Measurements from ENCODE around the gene C10orf67.
"Not testable (repeated sequence)": the region's sequence is repeated elsewhere in the genome, so short reads cannot be mapped to it uniquely, and the experiment has no call there.

The C10orf67 gene

DNA sequence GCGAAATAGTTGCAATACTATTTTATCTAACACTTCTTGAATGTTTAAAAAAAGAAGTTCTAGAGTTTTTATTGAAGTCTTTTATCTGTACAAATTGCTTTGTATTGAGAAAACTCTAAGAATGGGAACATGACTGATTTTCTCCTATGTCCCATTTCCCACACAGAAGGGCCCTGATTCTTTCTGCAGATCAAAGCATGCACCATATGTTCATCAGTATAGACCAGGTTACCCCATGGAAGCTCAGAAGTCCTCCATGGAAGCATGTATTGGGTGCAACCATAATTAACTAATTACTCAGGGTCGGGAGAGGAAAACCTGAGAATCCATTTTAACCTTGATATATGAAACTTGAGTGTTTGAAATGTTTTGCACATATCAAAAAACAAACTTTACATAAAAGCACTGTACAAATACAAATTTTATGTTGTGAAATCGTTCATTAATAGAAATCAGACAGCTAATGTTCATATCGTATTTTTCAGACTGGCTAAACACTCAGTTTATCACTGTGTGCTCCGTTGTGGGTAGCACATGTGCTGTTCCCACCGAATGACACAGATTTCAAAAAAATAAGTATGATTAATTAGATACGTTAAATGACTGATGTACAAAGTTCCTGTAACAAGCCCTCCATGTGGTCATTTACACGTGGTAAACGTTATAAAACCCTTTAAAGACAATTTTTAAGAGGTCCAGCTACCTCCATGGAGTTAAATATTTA, 81.0 kb downstream of the C10orf67 start:
- no peak for DNase-seq

GRCh38 chr10:23262928-23263327, 81.7 kb downstream of the C10orf67 start:
- no peak for DNase-seq

DNA sequence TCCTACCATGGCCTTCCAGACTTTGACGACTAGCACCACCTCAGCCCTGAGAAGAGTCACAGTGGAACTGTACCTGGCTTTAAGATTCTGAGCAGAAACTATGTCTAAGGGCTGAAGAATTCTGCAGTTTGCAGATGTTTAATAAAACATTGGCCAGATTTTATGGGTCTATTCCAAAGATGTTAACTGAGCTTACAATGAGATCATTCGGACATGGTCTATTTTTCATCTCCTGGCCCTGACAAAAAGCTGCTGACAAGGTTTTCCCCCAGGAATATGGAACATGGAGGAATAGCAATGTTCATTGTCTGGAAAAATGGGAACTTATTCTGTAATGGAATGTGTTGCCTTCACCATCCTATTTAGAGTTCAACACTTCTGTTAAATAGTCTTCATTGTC, 86.1 kb downstream of the C10orf67 start:
- no peak for DNase-seq

- DNase-seq, result no peak
Measured at GRCh38 chr10:23253780-23254179, 90.8 kb downstream of the C10orf67 start.

GRCh38 chr10:23252859-23253258, 91.7 kb downstream of the C10orf67 start:
- DNase-seq, result not testable (repeated sequence)

DNA sequence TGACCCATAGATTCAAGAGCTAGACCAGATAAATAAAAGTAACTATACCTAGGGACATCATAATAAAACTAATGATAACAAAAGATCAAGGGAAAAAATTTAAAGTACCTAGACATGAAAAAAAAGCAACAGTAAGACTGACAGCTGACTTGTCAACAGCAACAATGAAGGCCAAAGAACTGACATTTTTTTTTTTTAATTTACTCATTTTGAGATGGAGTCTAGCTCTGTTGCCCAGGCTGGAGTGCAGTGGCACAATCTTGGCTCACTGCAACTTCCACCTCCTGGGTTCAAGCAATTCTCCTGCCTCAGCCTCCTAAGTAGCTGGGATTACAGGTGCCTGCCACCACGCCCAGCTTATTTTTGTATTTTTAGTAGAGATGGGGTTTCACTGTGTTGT, 102.8 kb downstream of the C10orf67 start:
- not testable (repeated sequence) for DNase-seq

GRCh38 chr10:23238015-23238414, 106.6 kb downstream of the C10orf67 start:
- DNase-seq, result no peak

- no peak for DNase-seq
Measured at GRCh38 chr10:23230582-23230981, 114.0 kb downstream of the C10orf67 start.

GRCh38 chr10:23217471-23217870, 127.1 kb downstream of the C10orf67 start:
- no peak for DNase-seq

DNA sequence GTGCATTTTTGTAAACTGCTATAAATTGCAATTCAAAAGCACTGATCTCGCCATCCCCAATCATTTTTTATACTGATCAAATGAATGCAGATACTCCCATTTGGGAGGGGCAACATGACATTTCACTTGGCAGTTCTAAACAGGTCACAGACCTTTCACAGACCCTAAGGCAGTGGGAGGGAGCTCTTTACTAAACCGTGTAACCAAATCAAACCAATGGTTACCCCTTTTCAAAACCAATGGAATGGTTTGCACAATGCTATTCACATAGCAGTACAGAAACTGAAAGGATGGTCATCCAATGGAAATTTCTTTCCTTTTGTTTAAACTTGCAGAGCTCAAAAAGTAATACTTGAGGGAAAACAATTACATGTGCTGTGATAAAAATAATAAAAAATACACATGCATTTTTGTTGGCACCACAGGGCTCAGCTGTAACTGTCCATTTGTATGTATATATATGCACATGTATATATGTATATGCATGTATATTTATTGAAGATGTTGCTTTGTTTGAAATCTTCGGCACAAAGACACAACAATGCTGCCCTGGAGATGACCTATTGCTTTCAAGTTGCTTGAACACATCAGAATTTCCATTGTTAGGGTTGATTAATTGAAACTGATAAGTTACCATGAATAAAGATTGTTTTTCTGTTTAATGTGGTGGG, 138.5 kb downstream of the C10orf67 start:
- DNase-seq, result no peak

DNA sequence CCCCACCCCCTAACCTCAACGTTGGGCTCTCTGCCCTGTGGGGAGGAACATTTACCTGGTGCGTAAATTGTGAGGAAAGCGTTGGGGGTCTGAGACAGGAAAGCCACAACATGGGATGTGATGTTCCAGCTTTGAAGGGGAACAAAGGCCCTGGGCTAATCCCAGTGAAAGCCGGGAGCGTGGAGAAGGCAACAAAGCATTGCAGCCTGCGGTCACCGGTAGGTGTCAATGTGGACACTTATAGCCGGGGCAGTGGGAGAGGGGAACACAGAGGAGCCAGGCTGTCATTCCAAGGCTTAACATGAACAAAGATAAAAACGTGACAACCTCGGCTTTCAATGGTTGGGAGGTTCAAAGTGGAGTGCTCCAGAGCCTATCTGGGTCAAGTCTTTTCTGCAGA, 139.8 kb downstream of the C10orf67 start:
- DNase-seq, result no peak

GRCh38 chr10:23203369-23204325, 140.9 kb downstream of the C10orf67 start:
- no peak for DNase-seq

GRCh38 chr10:23202779-23203178, 141.8 kb downstream of the C10orf67 start:
- no peak for DNase-seq

DNA sequence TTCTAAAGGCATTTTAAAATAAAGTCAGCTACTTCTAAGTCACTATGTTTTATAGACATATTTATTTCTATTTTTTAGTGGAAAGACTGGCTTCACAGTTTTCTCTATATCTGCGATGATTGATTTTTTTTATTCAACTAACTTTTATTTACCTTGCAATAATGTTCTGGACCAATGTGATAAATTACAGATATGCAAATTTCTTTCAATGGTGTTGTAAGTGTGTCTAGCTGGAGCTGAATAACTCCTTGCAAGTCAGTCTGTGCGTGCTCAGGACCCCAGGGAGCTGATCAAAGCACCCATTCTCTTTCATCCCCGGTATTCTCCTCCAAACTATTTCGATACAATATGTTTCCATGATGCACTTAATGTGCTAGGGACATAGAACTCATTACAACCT, 142.8 kb downstream of the C10orf67 start:
- DNase-seq, result no peak

DNA sequence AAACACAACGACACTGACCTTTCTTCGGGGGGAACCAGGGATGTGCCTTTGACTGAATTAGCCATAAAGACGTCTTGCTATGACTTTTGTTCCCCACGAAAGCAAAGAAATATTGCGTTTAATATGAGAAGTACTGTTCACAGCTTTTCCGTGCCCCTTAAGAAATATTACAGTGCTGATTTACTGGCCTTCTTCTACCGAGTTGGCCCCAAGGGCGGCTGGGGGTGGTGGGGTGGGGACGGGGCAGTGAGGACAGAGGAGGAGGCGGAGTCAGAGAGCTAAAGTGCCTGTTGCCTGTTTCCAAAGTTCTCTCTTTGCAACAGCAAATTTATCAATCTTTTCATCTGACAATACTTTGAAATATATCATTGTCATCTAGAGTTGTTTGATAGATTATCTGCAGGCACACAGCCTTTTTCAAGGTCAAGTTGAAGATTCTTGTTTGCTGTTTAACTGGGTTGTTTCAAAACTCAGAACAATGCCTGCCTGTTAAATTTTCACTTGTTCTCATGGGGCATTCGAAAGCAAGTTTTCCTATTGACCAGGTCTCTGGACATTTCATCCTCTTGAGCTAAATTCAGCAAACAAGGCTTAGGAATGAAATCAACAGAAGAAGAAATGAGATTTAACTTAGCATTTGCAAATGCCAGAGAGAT, 143.5 kb downstream of the C10orf67 start:
- DNase-seq, result no peak

DNA sequence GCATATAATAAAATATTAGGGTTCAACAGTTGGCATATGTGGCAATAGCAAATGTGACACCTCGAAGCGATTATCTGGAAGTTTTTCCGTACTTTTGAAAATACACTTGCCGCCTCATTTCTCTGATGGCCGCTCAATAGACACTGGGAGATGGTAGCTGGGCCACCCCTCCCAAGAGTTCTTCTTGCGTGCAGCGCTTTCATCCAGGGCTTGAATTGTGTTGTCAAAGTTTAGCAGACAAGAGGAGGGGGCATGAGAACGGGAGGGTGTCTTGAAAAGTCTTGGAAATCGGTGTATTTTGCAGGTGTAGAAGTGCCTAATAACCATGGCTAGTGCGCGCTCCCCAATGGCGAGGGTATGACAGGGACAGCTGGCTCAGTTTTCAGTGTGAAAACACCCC, 144.0 kb downstream of the C10orf67 start:
- no peak for DNase-seq

GRCh38 chr10:23199768-23200511, 144.7 kb downstream of the C10orf67 start:
- no peak for DNase-seq

DNA sequence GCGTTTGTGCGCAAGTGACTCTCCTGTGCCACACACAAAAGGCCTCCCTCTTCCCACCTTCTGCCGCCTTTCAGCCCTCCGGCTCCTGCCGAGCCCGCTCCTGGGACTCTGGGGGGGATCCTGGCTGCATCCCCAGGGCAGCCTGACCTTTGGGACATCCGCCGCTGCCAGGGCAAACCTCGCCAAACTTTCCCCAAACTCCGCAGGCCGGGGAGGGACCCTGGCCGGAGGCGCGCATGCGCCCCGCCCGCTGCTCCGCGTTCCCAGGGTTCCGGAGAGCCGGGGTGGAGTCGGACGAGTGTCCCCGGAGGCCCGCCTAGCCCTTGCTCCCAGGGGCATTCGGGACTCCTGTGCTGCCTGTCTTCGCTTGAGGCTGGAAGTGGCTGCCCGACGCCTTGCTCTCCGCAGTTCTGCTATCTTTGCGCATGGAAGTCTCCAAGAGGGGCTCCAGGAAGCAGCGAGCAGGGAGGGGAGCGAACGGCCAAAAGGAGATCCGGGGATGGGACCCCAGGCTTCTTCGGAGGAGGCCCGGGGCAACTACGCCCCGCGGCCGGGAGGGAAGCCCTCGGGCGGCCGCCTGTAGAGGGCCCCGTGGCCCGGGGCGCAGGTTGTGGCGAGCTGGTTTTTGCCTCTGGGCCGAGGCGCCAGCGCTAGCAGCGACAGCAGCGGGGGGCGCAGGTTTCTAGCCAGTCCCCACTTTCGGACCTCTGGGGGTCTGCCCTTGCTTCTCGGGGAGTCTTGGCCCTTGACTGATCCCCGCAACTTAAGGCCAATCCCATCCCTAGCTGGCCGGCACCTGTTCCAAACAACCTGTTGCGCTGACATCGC, 145.4 kb downstream of the C10orf67 start:
- no peak for DNase-seq

GRCh38 chr10:23198610-23198939, 146.0 kb downstream of the C10orf67 start:
- no peak for DNase-seq

- no peak for DNase-seq
Measured at GRCh38 chr10:23197416-23197861, 147.2 kb downstream of the C10orf67 start.

GRCh38 chr10:23196915-23197314, 147.7 kb downstream of the C10orf67 start:
- DNase-seq, result no peak
